ENCODE measurements around the gene ACER1. TPM values are rescaled to one million over a fixed set of nuclear protein-coding genes. Genes with fewer than 3 reads are reported as not detected.

ACER1 gene
- polyA plus RNA-seq, 1 donor (not counting 4 experiments of a cell fraction or from before 2014, with no cell fraction given): 0.38 TPM

DNA sequence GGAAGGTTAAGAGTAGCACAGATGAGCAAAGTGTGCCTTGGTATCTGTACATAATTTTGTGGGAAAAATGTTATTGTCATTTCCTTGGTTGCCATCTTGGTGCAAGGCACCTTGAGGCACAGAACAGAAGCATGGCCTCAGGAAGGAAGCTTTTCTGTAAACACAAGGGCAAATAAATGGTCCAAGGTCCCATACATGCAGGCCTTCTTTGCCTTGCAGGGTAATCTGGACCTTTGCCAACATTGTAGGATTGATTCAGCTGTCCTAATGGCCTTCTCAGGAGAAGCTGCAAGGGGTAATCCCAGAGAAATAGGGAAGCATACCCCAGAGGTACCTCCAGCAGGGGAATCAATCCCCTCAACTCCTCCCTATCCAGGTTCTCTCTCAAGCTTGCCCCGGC lies 44.7 kb downstream of the ACER1 start:
- no peak overlapping the region for H3K4me3 ChIP-seq (ENCODE audit: control insufficient read depth in 2 of 3, extremely low read depth in 1 of 3, insufficient read depth in 2 of 3, low read depth in 1 of 3, low read length in 3 of 3)
- dilution Hi-C loops (cut with MboI; ENCODE audit: extremely low pct_ligation_motif_present, low sequenced_read_pairs): loop anchor here (25.0 kb wide), 1 partner anchor 251 kb away; no protein-coding TSS in a partner anchor
- H3K9me1 ChIP-seq (ENCODE audit: control insufficient read depth, extremely low read depth, insufficient read depth, low read length): no peaks in the 10 kb centered on the region
- DNase-seq (ENCODE audit: low read depth, low spot score) (no peak), FAIRE-seq (no peak)
- no peak overlapping the region for H3K4me2 ChIP-seq (ENCODE audit: control insufficient read depth, extremely low read depth, insufficient read depth, low read depth, low read length)
- H3K9ac ChIP-seq (ENCODE audit: control insufficient read depth, extremely low read depth, insufficient read depth, low read length): no peak overlapping the region
- H3K9me3 ChIP-seq (ENCODE audit: control insufficient read depth, low read depth, low read length): peaks cover 18% of the 10 kb centered on the region
- no peak overlapping the region for H3K27ac ChIP-seq (ENCODE audit: control insufficient read depth, insufficient read depth, low read length)
- no peaks in the 10 kb centered on the region for H4K20me1 ChIP-seq (ENCODE audit: control insufficient read depth, extremely low read depth, insufficient read depth, low read length)
- H3K36me3 ChIP-seq (ENCODE audit: control insufficient read depth in 2 of 2, extremely low read depth in 1 of 2, insufficient read depth in 2 of 2, low read length in 2 of 2): no peaks in the 10 kb centered on the region
- H3K79me2 ChIP-seq (ENCODE audit: control insufficient read depth, insufficient read depth, low read length): no peaks in the 10 kb centered on the region
- TF ChIP-seq EZH2 (IDR thresholded peaks at IDR 0.05; ENCODE audit: low read length): no peak
- TF ChIP-seq, protein P1, sequence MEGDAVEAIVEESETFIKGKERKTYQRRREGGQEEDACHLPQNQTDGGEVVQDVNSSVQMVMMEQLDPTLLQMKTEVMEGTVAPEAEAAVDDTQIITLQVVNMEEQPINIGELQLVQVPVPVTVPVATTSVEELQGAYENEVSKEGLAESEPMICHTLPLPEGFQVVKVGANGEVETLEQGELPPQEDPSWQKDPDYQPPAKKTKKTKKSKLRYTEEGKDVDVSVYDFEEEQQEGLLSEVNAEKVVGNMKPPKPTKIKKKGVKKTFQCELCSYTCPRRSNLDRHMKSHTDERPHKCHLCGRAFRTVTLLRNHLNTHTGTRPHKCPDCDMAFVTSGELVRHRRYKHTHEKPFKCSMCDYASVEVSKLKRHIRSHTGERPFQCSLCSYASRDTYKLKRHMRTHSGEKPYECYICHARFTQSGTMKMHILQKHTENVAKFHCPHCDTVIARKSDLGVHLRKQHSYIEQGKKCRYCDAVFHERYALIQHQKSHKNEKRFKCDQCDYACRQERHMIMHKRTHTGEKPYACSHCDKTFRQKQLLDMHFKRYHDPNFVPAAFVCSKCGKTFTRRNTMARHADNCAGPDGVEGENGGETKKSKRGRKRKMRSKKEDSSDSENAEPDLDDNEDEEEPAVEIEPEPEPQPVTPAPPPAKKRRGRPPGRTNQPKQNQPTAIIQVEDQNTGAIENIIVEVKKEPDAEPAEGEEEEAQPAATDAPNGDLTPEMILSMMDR (optimal IDR thresholded peaks at IDR 0.05 in 1 of 3, IDR thresholded peaks at IDR 0.05 in 1 of 3, conservative IDR thresholded peaks at IDR 0.05 in 1 of 3; ENCODE audit: extremely low read depth in 1 of 3, insufficient read depth in 2 of 3, low read length in 3 of 3): no peak
- H2AFZ ChIP-seq (ENCODE audit: control insufficient read depth, low read length): no peak overlapping the region
- no peaks in the 10 kb centered on the region for H3K4me1 ChIP-seq (ENCODE audit: control insufficient read depth, extremely low read depth, insufficient read depth, low read length)
- H3K27me3 ChIP-seq (ENCODE audit: control insufficient read depth, extremely low read depth, insufficient read depth, low read length): no peaks in the 10 kb centered on the region

DNA sequence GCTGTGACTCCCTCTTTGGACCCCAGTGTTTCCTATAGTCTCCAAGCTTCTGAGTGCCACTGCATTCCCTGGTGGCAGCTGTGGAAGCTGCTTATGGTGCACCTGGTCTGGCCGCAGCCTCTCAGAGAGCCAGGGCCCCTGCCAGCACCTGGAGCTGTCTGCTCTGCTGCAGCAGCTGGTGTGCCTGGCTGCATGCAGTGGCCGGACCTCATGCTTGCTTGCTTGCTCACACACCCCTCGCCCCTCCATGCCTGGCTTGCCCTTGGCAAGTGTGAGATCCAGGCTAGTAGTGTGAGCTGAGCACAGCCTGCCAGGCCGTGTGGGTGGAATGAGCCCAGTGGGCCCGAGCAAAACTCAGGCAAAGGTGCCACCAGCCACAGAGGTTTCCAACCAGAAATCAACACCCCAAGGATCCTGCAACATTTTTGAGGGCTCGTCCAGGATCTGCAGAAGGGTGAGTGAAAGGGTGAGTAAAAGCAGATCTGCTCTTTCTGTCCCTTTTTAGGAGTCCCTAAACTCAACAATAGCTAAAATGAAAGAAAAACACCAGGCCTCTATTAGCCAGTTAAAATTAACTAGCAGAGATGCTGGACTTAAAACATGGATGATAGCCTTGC lies 46.0 kb downstream of the ACER1 start:
- H2AFZ ChIP-seq (ENCODE audit: control insufficient read depth, low read length): no peak overlapping the region
- peaks cover 18% of the 10 kb centered on the region for H3K9me3 ChIP-seq (ENCODE audit: control insufficient read depth, low read depth, low read length)
- DNase-seq (ENCODE audit: low read depth, low spot score) (no peak), FAIRE-seq (no peak)
- no peaks in the 10 kb centered on the region for H3K4me1 ChIP-seq (ENCODE audit: control insufficient read depth, extremely low read depth, insufficient read depth, low read length)
- no peaks in the 10 kb centered on the region for H3K36me3 ChIP-seq (ENCODE audit: control insufficient read depth in 2 of 2, extremely low read depth in 1 of 2, insufficient read depth in 2 of 2, low read length in 2 of 2)
- H3K4me3 ChIP-seq (ENCODE audit: control insufficient read depth in 2 of 3, extremely low read depth in 1 of 3, insufficient read depth in 2 of 3, low read depth in 1 of 3, low read length in 3 of 3): no peak overlapping the region
- H3K9ac ChIP-seq (ENCODE audit: control insufficient read depth, extremely low read depth, insufficient read depth, low read length): no peak overlapping the region
- dilution Hi-C loops (cut with MboI; ENCODE audit: extremely low pct_ligation_motif_present, low sequenced_read_pairs): loop anchor here (25.0 kb wide), 1 partner anchor 250 kb away; no protein-coding TSS in a partner anchor
- no peaks in the 10 kb centered on the region for H3K79me2 ChIP-seq (ENCODE audit: control insufficient read depth, insufficient read depth, low read length)
- H3K9me1 ChIP-seq (ENCODE audit: control insufficient read depth, extremely low read depth, insufficient read depth, low read length): no peaks in the 10 kb centered on the region
- H3K4me2 ChIP-seq (ENCODE audit: control insufficient read depth, extremely low read depth, insufficient read depth, low read depth, low read length): no peak overlapping the region
- H4K20me1 ChIP-seq (ENCODE audit: control insufficient read depth, extremely low read depth, insufficient read depth, low read length): no peaks in the 10 kb centered on the region
- no peak overlapping the region for H3K27ac ChIP-seq (ENCODE audit: control insufficient read depth, insufficient read depth, low read length)
- H3K27me3 ChIP-seq (ENCODE audit: control insufficient read depth, extremely low read depth, insufficient read depth, low read length): no peaks in the 10 kb centered on the region
- no peak for TF ChIP-seq EZH2 (IDR thresholded peaks at IDR 0.05; ENCODE audit: low read length)
- TF ChIP-seq, protein P1 (optimal IDR thresholded peaks at IDR 0.05 in 1 of 3, IDR thresholded peaks at IDR 0.05 in 1 of 3, conservative IDR thresholded peaks at IDR 0.05 in 1 of 3; ENCODE audit: extremely low read depth in 1 of 3, insufficient read depth in 2 of 3, low read length in 3 of 3): no peak

Measured in keratinocyte (primary cell).